Progenitor cell of endocrine pancreas (in vitro differentiated cells): Measurements from ENCODE around the gene SMYD1. TPM values are rescaled to one million over a fixed set of nuclear protein-coding genes. Genes with fewer than 3 reads are reported as not detected.

Experiments
- DNase-seq: peaks from one replicate; pipeline ENCODE4 v3.0.0; 2021; ENCODE audit warnings: low spot score; ENCODE audit not compliant: unreplicated experiment
- H3K27ac Mint-ChIP-seq: 2 replicates; pipeline ENCODE4 v1.8.0; 2021; ENCODE audit warnings: mild to moderate bottlenecking, moderate library complexity, mixed read lengths
- H3K27me3 Mint-ChIP-seq: 2 replicates; pipeline ENCODE4 v1.8.0; 2021; ENCODE audit warnings: mixed read lengths
- H3K36me3 Mint-ChIP-seq: 2 replicates; pipeline ENCODE4 v1.8.0; 2022; ENCODE audit warnings: mixed read lengths; ENCODE audit not compliant: insufficient read depth
- H3K4me1 Mint-ChIP-seq: 2 replicates; pipeline ENCODE4 v1.8.0; 2021; ENCODE audit warnings: low read depth, mixed read lengths
- H3K4me3 Mint-ChIP-seq: 2 replicates; pipeline ENCODE4 v1.8.0; 2021; ENCODE audit warnings: low read depth, mild to moderate bottlenecking, moderate library complexity, mixed read lengths
- H3K9me3 Mint-ChIP-seq: 2 replicates; pipeline ENCODE4 v1.8.0; 2021; ENCODE audit warnings: low read depth, mixed read lengths
- total RNA-seq: library from RNA; stranded (reverse); gene quantifications from 2 replicates; pipeline ENCODE4 v1.2.1, GENCODE V29; 2021
- TF ChIP-seq, protein P1 (sequence below): fragments of 200-600 bp; sonication (generic); IDR thresholded peaks from one replicate; pipeline ENCODE4 v1.5.0; 2021; ENCODE audit warnings: antibody characterized with exemption, mild to moderate bottlenecking; ENCODE audit not compliant: unreplicated experiment

SMYD1 gene
- total RNA-seq, 1 donor from 2014 or later: not detected

DNA sequence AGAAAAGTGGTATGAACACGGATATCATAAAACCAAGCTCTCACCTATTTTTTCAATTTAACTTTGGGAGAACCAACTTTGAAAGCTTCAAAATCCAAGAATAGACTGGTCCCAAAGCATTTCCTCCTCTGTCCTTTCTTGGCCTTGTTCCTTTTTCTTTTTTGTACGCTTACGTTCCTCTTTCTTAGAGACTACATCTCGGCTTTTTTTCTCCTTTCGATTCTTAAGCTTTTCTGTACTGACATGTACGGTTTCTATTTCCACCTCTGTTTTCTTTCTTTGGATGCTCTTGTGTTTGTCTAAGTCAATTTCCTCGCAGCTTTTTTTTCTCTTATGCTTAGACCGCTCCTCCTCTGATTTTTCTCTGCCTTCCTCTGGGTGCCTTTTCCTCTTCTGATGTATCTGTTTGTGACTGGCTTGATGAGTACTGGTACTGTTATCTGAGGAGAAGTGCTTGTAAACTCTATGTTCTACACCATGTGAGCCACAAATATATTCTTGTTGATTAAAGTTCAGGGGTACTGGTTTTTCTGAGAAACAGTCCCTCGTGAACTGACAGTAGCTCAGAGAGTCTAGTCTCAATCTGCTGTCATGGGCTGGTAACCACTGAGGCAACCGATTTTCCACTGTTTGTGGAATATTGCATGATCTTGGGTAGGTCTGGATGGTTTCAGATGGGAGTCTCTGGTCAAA is 39.8 kb upstream of the SMYD1 start:
- no peak for DNase-seq
- H3K36me3 Mint-ChIP-seq: peaks cover 20% of the 10 kb centered on the region
- TF ChIP-seq, protein P1, sequence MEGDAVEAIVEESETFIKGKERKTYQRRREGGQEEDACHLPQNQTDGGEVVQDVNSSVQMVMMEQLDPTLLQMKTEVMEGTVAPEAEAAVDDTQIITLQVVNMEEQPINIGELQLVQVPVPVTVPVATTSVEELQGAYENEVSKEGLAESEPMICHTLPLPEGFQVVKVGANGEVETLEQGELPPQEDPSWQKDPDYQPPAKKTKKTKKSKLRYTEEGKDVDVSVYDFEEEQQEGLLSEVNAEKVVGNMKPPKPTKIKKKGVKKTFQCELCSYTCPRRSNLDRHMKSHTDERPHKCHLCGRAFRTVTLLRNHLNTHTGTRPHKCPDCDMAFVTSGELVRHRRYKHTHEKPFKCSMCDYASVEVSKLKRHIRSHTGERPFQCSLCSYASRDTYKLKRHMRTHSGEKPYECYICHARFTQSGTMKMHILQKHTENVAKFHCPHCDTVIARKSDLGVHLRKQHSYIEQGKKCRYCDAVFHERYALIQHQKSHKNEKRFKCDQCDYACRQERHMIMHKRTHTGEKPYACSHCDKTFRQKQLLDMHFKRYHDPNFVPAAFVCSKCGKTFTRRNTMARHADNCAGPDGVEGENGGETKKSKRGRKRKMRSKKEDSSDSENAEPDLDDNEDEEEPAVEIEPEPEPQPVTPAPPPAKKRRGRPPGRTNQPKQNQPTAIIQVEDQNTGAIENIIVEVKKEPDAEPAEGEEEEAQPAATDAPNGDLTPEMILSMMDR: no peak
- H3K4me3 Mint-ChIP-seq: no peak overlapping the region
- H3K27me3 Mint-ChIP-seq: no peaks in the 10 kb centered on the region
- peaks cover 5% of the 10 kb centered on the region for H3K4me1 Mint-ChIP-seq
- no peaks in the 10 kb centered on the region for H3K9me3 Mint-ChIP-seq
- H3K27ac Mint-ChIP-seq: no peak overlapping the region

DNA sequence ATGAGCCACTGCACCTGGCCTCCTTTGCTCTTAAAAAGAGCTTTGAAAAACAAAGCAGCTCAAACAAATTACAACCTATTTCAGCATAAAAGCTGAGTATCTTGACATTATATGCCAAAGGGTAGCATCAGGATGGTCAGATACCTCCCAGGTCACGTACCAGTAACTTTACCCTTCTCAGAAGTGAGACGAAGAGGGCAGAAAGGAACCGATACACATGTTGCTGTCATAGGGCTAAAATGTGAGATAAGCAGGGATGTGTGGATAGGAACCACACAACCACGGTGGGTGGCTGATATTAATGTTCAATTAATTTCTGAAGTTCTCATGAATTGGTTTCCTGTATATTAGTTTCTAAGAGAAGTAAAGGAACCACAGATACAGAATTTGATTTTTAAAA is 38.7 kb upstream of the SMYD1 start:
- Mint-ChIP-seq H3K4me3 (no peak overlapping the region), H3K27ac (no peak overlapping the region), H3K4me1 (peaks cover 5% of the 10 kb centered on the region), H3K9me3 (no peaks in the 10 kb centered on the region), H3K36me3 (peaks cover 17% of the 10 kb centered on the region), H3K27me3 (no peaks in the 10 kb centered on the region)
- no peak for DNase-seq
- TF ChIP-seq, protein P1: no peak

GRCh38 chr2:88032070-88032702 is 35.4 kb upstream of the SMYD1 start:
- no peak overlapping the region for H3K27ac Mint-ChIP-seq
- TF ChIP-seq, protein P1: no peak
- no peak overlapping the region for H3K4me3 Mint-ChIP-seq
- H3K27me3 Mint-ChIP-seq: no peaks in the 10 kb centered on the region
- H3K9me3 Mint-ChIP-seq: no peaks in the 10 kb centered on the region
- H3K4me1 Mint-ChIP-seq: no peaks in the 10 kb centered on the region
- H3K36me3 Mint-ChIP-seq: peaks cover 20% of the 10 kb centered on the region
- DNase-seq: no peak

DNA sequence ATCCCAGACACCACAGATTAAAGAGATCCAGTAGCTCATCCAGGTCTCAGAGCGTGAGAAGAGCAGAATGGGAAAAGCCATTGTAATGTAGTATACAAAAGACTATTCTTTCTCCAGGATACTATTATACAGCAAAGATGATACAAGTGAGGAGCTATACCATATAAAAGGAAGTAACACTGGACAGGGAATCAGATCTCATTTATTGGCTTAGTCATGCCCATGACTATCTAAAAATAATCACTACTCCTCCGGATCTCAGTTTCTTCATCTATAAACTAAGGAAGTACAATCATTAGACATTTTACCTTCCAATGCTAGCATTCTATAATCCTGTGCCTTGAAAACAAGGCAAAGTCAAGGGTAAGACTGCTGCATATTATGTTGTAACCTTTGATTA is 31.4 kb upstream of the SMYD1 start:
- no peak overlapping the region for H3K4me3 Mint-ChIP-seq
- DNase-seq: no peak
- peaks cover 8% of the 10 kb centered on the region for H3K36me3 Mint-ChIP-seq
- no peak overlapping the region for H3K27ac Mint-ChIP-seq
- TF ChIP-seq, protein P1: no peak
- H3K9me3 Mint-ChIP-seq: no peaks in the 10 kb centered on the region
- H3K27me3 Mint-ChIP-seq: no peaks in the 10 kb centered on the region
- H3K4me1 Mint-ChIP-seq: no peaks in the 10 kb centered on the region

DNA sequence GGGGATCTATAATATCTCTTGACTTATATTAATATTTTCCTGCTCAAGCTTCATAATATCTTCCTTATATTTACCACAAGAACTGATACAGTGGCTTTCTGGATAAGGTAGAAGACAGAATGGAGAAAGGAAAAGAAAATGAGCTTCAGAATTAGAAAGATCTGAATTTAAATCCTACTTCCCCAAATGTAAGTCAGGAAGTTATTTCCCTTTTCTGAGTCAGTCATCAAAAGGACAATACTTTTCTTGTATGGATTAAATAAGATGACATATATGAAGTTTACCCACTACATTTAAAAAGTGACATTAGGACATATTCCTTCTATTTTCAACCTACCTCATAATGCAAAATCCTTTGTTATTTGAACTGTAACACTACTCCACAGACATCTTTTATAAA is 31.0 kb upstream of the SMYD1 start:
- Mint-ChIP-seq H3K4me1 (no peaks in the 10 kb centered on the region), H3K27ac (no peak overlapping the region), H3K9me3 (no peaks in the 10 kb centered on the region), H3K27me3 (no peaks in the 10 kb centered on the region), H3K4me3 (no peak overlapping the region), H3K36me3 (peaks cover 8% of the 10 kb centered on the region)
- DNase-seq: no peak
- TF ChIP-seq, protein P1: no peak
